Measurements from ENCODE around the gene ETV6.

DNA sequence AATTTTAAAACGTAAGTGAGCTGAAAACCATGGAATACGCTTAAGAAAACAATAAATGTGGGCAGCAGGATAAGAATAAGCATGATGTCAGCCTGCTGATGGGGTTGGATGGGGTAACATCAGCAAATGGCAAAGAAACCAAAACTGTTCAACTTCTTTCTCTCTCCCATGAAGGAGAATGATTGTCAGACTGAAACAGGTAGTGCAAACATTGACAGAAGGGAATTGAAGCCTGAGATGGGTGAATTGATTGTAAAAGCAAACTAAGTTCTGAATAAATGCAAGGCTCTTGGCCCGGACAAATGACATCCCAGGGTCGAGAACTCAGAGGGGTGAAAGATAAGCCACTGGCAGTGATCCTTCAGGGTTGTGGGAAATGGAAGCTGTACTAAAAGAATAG lies 182.6 kb downstream of the ETV6 start:
- no peak for TF ChIP-seq EZH2phosphoT487 (IDR thresholded peaks at IDR 0.05; ENCODE audit: borderline replicate concordance)
- no peak for TF ChIP-seq POLR2A (IDR thresholded peaks at IDR 0.05; ENCODE audit: borderline replicate concordance, extremely low read depth, insufficient read depth, insufficient read length)
- TF ChIP-seq, protein P1, sequence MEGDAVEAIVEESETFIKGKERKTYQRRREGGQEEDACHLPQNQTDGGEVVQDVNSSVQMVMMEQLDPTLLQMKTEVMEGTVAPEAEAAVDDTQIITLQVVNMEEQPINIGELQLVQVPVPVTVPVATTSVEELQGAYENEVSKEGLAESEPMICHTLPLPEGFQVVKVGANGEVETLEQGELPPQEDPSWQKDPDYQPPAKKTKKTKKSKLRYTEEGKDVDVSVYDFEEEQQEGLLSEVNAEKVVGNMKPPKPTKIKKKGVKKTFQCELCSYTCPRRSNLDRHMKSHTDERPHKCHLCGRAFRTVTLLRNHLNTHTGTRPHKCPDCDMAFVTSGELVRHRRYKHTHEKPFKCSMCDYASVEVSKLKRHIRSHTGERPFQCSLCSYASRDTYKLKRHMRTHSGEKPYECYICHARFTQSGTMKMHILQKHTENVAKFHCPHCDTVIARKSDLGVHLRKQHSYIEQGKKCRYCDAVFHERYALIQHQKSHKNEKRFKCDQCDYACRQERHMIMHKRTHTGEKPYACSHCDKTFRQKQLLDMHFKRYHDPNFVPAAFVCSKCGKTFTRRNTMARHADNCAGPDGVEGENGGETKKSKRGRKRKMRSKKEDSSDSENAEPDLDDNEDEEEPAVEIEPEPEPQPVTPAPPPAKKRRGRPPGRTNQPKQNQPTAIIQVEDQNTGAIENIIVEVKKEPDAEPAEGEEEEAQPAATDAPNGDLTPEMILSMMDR (IDR thresholded peaks at IDR 0.05 in 2 of 3, conservative IDR thresholded peaks at IDR 0.05 in 1 of 3; ENCODE audit: borderline replicate concordance in 1 of 3, insufficient read depth in 1 of 3, low read depth in 2 of 3, low read length in 2 of 3), result no peak
- TF ChIP-seq SP1 (IDR thresholded peaks at IDR 0.05; ENCODE audit: low read depth), result no peak
- TF ChIP-seq EZH2 (IDR thresholded peaks at IDR 0.05), result no peak
- TF ChIP-seq RAD21 (IDR thresholded peaks at IDR 0.05; ENCODE audit: low read depth), result no peak
- no peak for TF ChIP-seq POLR2AphosphoS5 (IDR thresholded peaks at IDR 0.05; ENCODE audit: low read depth, low read length)
- TF ChIP-seq FOSL1 (IDR thresholded peaks at IDR 0.05; ENCODE audit: low read depth), result no peak
- no peak for TF ChIP-seq ZNF274 (IDR thresholded peaks at IDR 0.05; ENCODE audit: low read depth, low read length)
